KMS-11 (cell line): ENCODE data around the gene RIOK2.

Experiments
- H2AFZ ChIP-seq: fragments of 200-600 bp; sonication (generic); 2 replicates; pipeline ENCODE4 v1.6.1; 2016; ENCODE audit warnings: antibody characterized with exemption, mixed run types, low read depth
- H3K27ac ChIP-seq: fragments of 200-600 bp; sonication (generic); 2 replicates; pipeline ENCODE4 v1.6.1; 2016; ENCODE audit warnings: mild to moderate bottlenecking, mixed run types
- H3K27me3 ChIP-seq: fragments of 200-600 bp; sonication (generic); 2 replicates; pipeline ENCODE4 v1.6.1; 2017; ENCODE audit warnings: mild to moderate bottlenecking, low read depth, mixed run types, moderate library complexity; ENCODE audit not compliant: insufficient read depth
- H3K36me3 ChIP-seq: fragments of 200-600 bp; sonication (generic); 2 replicates; pipeline ENCODE4 v1.6.1; 2017; ENCODE audit warnings: mild to moderate bottlenecking, mixed run types; ENCODE audit not compliant: insufficient read depth
- H3K4me1 ChIP-seq: fragments of 200-600 bp; sonication (generic); 2 replicates; pipeline ENCODE4 v1.6.1; 2016; ENCODE audit warnings: mild to moderate bottlenecking, low read depth, mixed run types; ENCODE audit not compliant: poor library complexity, severe bottlenecking
- H3K4me2 ChIP-seq: fragments of 200-600 bp; sonication (generic); 2 replicates; pipeline ENCODE4 v1.7.0; 2016; ENCODE audit warnings: mild to moderate bottlenecking, mixed run types
- H3K4me3 ChIP-seq: fragments of 200-600 bp; sonication (generic); IDR thresholded peaks from 2 replicates; pipeline ENCODE4 v1.6.1; 2017; ENCODE audit warnings: low read depth, low read length, mixed read lengths; ENCODE audit not compliant: insufficient read depth
- H3K79me2 ChIP-seq: fragments of 200-600 bp; sonication (generic); 2 replicates; pipeline ENCODE4 v1.6.1; 2016; ENCODE audit warnings: low read depth, mixed run types; ENCODE audit not compliant: insufficient read depth
- H3K9ac ChIP-seq: fragments of 200-600 bp; sonication (generic); 2 replicates; pipeline ENCODE4 v1.6.1; 2016; ENCODE audit warnings: mild to moderate bottlenecking, mixed run types
- H4K20me1 ChIP-seq: fragments of 200-600 bp; sonication (generic); 2 replicates; pipeline ENCODE4 v1.6.1; 2016; ENCODE audit warnings: mild to moderate bottlenecking, mixed run types; ENCODE audit not compliant: insufficient read depth
- CTCF ChIP-seq: fragments of 200-600 bp; sonication (generic); conservative IDR thresholded peaks from 2 replicates; pipeline ENCODE4 v1.6.1; 2017; ENCODE audit warnings: low read depth, mild to moderate bottlenecking, antibody characterized with exemption, low read length, moderate library complexity, mixed read lengths

RIOK2 gene

GRCh38 chr5:97162045-97162444 is 21.0 kb downstream of the RIOK2 start:
- H4K20me1 ChIP-seq = 0 out of 2 replicates have a peak, but pooled peaks cover 3% of the 10 kb centered on the region
- H3K9ac ChIP-seq = no peak overlapping the region
- H2AFZ ChIP-seq = no peak overlapping the region
- TF ChIP-seq CTCF = peak; percentile 95
- no peaks in the 10 kb centered on the region for H3K27me3 ChIP-seq
- peaks cover 18% of the 10 kb centered on the region for H3K4me1 ChIP-seq
- H3K4me3 ChIP-seq = no peak overlapping the region
- no peaks in the 10 kb centered on the region; the same call in 1 of the 2 replicates for H3K79me2 ChIP-seq
- no peaks in the 10 kb centered on the region for H3K36me3 ChIP-seq
- H3K27ac ChIP-seq = no peak overlapping the region
- H3K4me2 ChIP-seq = no peak overlapping the region

- TF ChIP-seq CTCF = no peak
- Histone ChIP-seq H3K9ac (no peak overlapping the region), H3K4me1 (no peaks in the 10 kb centered on the region), H2AFZ (no peak overlapping the region), H3K4me3 (no peak overlapping the region), H3K4me2 (no peak overlapping the region), H3K36me3 (no peaks in the 10 kb centered on the region), H3K79me2 (no peaks in the 10 kb centered on the region), H3K27me3 (no peaks in the 10 kb centered on the region), H4K20me1 (no peaks in the 10 kb centered on the region), H3K27ac (no peak overlapping the region)
Observed at GRCh38 chr5:97157689-97158088, 25.4 kb downstream of the RIOK2 start.

GRCh38 chr5:97151370-97151769 is 31.7 kb downstream of the RIOK2 start:
- Histone ChIP-seq H2AFZ (no peak overlapping the region), H3K27me3 (no peaks in the 10 kb centered on the region), H4K20me1 (no peaks in the 10 kb centered on the region), H3K9ac (no peak overlapping the region), H3K4me3 (no peak overlapping the region), H3K4me2 (no peak overlapping the region), H3K79me2 (no peaks in the 10 kb centered on the region), H3K27ac (no peak overlapping the region), H3K36me3 (no peaks in the 10 kb centered on the region), H3K4me1 (no peaks in the 10 kb centered on the region)
- no peak for TF ChIP-seq CTCF

- no peaks in the 10 kb centered on the region for H3K27me3 ChIP-seq
- no peaks in the 10 kb centered on the region for H4K20me1 ChIP-seq
- no peak overlapping the region for H3K4me2 ChIP-seq
- TF ChIP-seq CTCF = no peak
- no peak overlapping the region for H3K27ac ChIP-seq
- H2AFZ ChIP-seq = no peak overlapping the region
- H3K79me2 ChIP-seq = no peaks in the 10 kb centered on the region
- no peaks in the 10 kb centered on the region for H3K36me3 ChIP-seq
- no peaks in the 10 kb centered on the region for H3K4me1 ChIP-seq
- H3K9ac ChIP-seq = no peak overlapping the region
- H3K4me3 ChIP-seq = no peak overlapping the region
Observed at GRCh38 chr5:97150401-97150800, 32.6 kb downstream of the RIOK2 start.
